ENCODE data around the gene NCR2.

- TF ChIP-seq CTCF (IDR thresholded peaks at IDR 0.05) (no peak), EZH2 (IDR thresholded peaks at IDR 0.05; ENCODE audit: borderline replicate concordance, insufficient read depth, low read depth, low read length, poor library complexity, severe bottlenecking) (no peak)
Measured at GRCh38 chr6:41298785-41299502, 36.5 kb upstream of the NCR2 start.

Measured in B cell (primary cell).